Muscle of leg (tissue), 11 donors: ENCODE measurements around the gene SNAPC4. TPM values are rescaled to one million over a fixed set of nuclear protein-coding genes. Genes with fewer than 3 reads are reported as not detected.
A peak's percentile ranks its signal among the peaks of the same experiment; 100 is the strongest.

ENCODE experiments used
- DNase-seq: peaks from one replicate; pipeline ENCODE4 v3.0.0; 2013
- H3K27ac ChIP-seq: one replicate; pipeline ENCODE4 v1.5.1; 2013; ENCODE audit warnings: mild to moderate bottlenecking, low read length, control low read depth
- H3K27me3 ChIP-seq: one replicate; pipeline ENCODE4 v1.6.1; 2013; ENCODE audit warnings: low read length; ENCODE audit not compliant: control insufficient read depth, insufficient read depth
- H3K36me3 ChIP-seq: one replicate; pipeline ENCODE4 v1.6.1; 2013; ENCODE audit warnings: low read length; ENCODE audit not compliant: control insufficient read depth, insufficient read depth
- H3K4me1 ChIP-seq: one replicate; pipeline ENCODE4 v1.6.1; 2013; ENCODE audit warnings: low read length; ENCODE audit not compliant: control insufficient read depth, insufficient read depth
- H3K4me3 ChIP-seq: one replicate; pipeline ENCODE4 v1.5.1; 2013; ENCODE audit warnings: low read length, control low read depth
- H3K9me3 ChIP-seq: replicated peaks from 2 replicates; pipeline ENCODE4 v1.6.1; 2013; ENCODE audit warnings: low read depth, low read length; ENCODE audit not compliant: control insufficient read depth
- WGBS: methylation state at CpG from one replicate; pipeline ENCODE4 v1.1.5; 2013; ENCODE audit warnings: missing lambda C conversion rate; ENCODE audit not compliant: insufficient coverage; 5-methylcytosine and 5-hydroxymethylcytosine counted together
- polyA plus RNA-seq, 8 donors: library from polyadenylated mRNA; unstranded; fragments of 120-200 nt; gene quantifications; one replicate each; pipeline versions ENCODE4 v1.2.1 to v1.2.3, GENCODE V29; 2013; ENCODE audit warnings: inconsistent platforms in 1 of 8, low replicate concordance in 1 of 8; ENCODE audit not compliant: insufficient read length in 8 of 8, insufficient read depth in 1 of 8
- total RNA-seq: library from RNA; stranded (reverse); fragments of 120-200 nt; gene quantifications from one replicate; pipeline ENCODE4 v1.2.4, GENCODE V29; 2013

The SNAPC4 gene
- total and polyA plus RNA-seq, 9 donors = 3.1 to 7.1 (median 6.0) TPM

DNA sequence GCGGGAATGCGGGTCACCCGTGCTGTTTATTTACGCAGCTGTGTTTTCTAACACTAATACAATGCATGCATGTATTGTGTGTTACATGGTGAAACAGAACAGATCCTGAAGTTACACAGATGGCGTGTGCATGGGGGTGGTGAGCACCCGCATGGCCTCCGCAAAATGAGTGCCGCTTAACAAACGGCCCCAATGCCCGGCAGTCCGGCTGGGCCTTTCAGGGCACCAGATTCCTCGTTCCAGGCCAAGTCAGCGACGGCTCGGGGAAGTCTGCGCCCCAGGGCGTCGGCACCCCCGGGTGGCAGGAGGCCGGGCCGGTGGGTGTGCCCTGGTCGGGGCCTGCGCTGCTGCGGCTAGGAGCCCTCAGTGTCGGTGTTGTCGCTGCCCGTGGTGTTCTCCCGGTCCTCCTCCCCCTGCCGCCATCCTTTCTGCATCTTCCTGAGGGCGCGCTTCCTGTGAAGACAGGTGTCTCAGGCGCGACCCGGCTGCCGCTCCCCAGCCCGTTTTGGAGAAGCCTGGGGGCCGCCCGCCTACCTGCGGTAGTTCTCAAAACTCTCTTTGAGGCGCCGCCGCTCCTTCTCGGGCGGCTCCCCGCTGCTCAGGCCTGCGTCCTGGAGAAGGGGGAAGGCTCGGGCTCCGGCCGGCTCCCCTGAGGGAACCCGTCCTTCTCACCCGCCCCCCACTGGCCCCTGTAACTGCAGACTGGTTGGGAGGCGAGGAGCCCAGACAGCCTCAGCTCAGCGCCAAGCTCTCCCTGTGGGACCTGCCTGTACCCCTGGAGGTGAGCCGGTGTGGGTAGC lies 35.8 kb downstream of the SNAPC4 start:
- WGBS = 22% methylated on average over 48 of the region's 54 CpGs
- Histone ChIP-seq H3K27me3 (peaks cover 9% of the 10 kb centered on the region), H3K4me3 (no peak overlapping the region), H3K9me3 (no peaks in the 10 kb centered on the region), H3K4me1 (peaks cover 52% of the 10 kb centered on the region), H3K36me3 (peaks cover 8% of the 10 kb centered on the region), H3K27ac (no peak overlapping the region)
- DNase-seq = peak; percentile 24

DNA sequence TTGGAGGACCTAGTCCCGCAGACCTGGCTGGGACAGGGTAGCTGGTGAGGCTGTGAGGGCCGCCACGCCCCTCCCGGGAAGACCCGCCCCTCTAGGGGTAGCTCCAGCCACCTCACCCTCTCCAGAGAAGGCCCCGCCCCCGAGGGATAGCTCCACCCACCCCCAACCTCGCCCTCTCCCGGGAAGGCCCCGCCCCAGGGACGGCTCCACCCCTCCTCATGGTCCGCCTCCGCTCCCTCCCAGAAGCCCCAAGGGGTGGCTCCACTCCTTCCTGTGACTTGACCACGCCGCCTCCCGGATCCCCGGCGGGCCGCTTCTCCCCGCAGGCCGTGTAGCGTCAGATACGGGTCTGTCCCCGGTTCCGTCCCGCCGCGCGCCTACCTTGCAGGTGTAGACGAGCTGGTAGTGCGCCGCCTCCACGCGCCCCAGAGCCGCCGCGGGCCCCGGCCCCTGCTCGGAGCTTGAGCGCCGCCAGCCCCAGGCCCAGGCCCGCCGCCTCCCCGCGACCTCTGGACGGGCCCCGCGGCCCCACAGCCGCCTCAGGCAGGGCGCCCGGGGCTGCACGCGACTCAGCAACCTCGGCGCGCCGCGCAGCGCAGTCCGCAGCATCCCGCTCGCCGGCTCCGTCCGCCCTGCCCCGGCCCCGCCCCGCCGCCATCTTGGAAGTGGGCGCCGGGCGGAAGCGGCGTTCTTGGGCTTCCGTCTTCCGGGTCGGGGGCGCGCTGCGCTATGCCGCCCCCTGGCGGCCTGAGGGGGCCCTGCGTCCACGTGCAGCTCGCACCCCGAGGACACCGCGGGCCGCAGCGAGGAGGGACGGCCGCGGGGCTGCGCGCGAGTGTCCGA lies 36.6 kb downstream of the SNAPC4 start, which contains the start of gene DNLZ:
Gene DNLZ, minus strand, starts transcription at position 639 of the 843 bp plus-strand sequence. Its CDS starts 30 bp downstream, at position 609.
- peak; percentile 96 for DNase-seq
- peaks cover 16% of the 10 kb centered on the region for H3K36me3 ChIP-seq
- H3K9me3 ChIP-seq = no peaks in the 10 kb centered on the region
- peak within 1 kb of the TSS; percentile 79 for H3K4me3 ChIP-seq
- H3K4me1 ChIP-seq = peaks cover 52% of the 10 kb centered on the region
- H3K27ac ChIP-seq = peak within 1 kb of the TSS; percentile 82
- peaks cover 9% of the 10 kb centered on the region for H3K27me3 ChIP-seq
- WGBS = under 1% methylated on average over 85 of the region's 97 CpGs

DNA sequence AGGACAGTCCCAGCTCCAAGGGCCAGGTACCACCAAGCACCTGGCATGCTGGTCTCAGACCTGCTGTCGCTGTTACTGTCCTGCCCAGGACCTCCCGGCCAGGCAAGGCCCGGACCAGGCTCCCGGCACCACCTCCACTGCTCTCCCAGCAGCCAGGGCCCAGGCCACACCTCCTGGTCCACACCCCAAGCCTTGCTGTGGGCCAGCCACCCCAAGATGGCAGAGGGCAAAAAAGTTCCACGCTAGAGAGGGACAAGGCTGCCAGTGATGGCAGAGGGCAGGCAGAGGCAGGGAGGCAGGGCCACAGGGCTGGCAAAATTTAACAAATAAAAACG lies 37.6 kb downstream of the SNAPC4 start:
- H3K27ac ChIP-seq = peak overlapping the region; percentile 82
- H3K9me3 ChIP-seq = no peaks in the 10 kb centered on the region
- peaks cover 24% of the 10 kb centered on the region for H3K36me3 ChIP-seq
- H3K27me3 ChIP-seq = peaks cover 9% of the 10 kb centered on the region
- no peak for DNase-seq
- peaks cover 52% of the 10 kb centered on the region for H3K4me1 ChIP-seq
- no peak overlapping the region for H3K4me3 ChIP-seq
- 71% methylated on average over 3 of the region's 6 CpGs for WGBS

DNA sequence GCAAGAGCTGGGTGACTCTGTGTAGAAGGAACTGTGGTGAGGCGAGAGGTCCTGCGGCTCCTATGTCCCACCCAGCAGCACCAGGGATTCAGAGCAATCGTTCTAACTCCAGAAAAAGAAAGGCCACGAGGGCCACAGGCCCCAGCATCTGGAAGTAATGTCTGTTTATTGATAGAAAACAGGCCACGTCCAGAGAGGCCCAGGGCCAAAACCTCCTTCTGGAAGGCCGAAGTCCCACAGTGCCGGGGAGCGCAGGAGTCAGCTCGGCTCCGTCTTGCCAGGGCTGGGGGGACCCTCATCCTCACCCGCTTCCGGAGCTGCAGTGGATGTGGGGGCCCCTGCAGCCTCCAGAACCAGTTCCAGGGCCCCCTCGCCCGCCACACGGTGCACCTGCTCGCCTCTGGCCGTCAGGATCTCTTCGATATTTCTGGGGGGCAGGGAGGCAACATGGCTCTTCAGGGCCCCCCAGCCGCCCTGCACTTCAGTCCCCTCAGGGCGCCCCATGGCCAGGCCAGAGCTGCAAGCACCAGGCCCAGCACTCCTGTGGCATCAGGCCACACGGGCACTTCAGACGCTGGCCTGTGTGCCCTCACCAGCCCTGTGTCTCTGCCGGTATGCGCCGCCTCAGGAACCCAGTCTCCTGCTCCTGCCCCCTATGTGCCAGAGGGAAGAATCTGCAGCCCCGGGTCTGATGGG lies 38.1 kb downstream of the SNAPC4 start:
- Histone ChIP-seq H3K4me3 (no peak overlapping the region), H3K27ac (peak overlapping the region; percentile 47)
- WGBS = 49% methylated on average over 21 of the region's 26 CpGs

DNA sequence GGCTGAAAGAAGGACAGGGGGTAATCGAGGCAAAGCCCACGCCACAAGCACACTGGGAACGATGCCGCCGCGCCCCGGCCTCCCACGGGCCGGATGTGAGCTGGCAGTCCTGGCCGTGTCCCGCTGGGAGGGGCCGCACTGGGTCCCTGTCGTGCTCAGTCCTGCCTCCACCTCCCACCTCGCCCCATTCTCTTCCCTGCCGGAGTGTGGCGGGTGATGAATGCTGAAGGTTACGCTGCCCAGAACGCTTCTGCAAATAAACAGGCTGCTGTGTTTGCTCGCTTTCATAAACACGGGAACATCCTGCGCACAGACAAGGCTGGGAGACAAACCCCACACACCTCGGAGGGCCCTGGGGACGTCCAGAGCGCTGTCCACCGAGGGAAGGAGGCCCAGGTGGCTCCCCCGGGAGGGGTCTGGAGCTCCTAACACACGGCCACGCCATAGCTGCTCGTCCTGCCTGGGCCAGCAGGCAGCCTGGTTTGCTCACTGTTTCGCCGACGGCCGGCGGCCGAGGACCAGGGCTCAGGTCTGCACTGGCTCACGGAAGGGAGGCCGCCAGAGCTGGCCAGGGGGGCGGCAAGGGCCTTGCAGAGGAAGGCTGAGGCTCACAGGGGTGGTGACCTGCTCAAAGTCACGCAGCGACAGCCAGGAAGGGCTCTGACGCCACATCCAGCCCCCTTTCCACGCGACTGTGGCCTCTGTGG lies 38.8 kb downstream of the SNAPC4 start:
- 37% methylated on average over 41 of the region's 43 CpGs for WGBS
- H3K4me3 ChIP-seq = no peak overlapping the region
- peak overlapping the region; percentile 47 for H3K27ac ChIP-seq
- peaks cover 36% of the 10 kb centered on the region for H3K36me3 ChIP-seq
- H3K27me3 ChIP-seq = peaks cover 9% of the 10 kb centered on the region
- no peak for DNase-seq
- H3K9me3 ChIP-seq = no peaks in the 10 kb centered on the region
- peaks cover 55% of the 10 kb centered on the region for H3K4me1 ChIP-seq

More for the DNA sequence above, 38.1 kb downstream of the SNAPC4 start:
- DNase-seq = peak; percentile 87
- H3K36me3 ChIP-seq = peaks cover 29% of the 10 kb centered on the region
- peaks cover 54% of the 10 kb centered on the region for H3K4me1 ChIP-seq
- H3K9me3 ChIP-seq = no peaks in the 10 kb centered on the region
- H3K27me3 ChIP-seq = peaks cover 9% of the 10 kb centered on the region

DNA sequence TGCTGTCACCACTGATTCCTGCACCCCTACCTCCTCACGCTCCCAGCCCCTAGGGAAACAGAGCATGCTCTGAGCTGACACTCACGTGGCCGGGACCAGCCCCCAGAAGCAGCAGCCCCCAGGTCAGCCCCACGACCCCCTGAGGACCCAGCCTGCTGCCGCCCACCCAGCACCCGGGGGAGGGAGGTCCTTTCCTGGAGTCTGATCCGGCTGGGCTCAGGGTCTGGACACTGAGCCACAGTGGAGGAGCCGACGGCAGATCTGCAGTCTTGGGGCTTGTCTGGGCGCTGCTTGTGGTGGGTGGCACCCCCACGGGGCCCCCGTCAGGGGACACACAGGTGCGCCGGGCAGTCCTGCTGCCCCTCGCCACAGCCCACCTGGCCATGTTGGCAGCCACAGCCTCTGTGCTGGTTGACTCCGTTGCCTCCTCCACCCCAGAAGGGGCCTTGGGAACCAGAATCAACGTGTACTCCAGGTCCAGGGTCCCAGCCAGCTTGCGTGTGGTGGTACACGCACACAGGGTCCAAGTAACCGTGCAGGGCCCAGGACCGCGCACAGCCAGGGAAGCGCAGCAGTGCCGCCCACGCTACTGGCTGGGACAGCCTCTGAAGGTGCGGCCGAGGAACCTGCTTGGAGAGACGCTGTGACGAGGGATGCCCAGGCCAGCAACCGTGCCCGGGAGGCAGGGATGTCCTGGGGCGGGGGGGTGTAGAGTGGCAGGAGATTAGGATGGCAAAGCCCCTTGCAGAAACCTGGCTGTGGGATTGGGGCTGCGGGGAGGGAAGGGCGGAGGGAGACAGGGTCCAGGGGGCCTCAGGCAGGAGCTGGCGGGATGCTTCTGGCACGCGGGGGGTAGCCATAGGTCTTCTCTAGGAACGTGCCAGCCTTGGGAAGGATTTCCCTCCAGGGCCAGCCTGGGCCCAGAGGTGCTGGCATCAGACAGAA lies 39.9 kb downstream of the SNAPC4 start:
- peaks cover 56% of the 10 kb centered on the region for H3K4me1 ChIP-seq
- peaks cover 42% of the 10 kb centered on the region for H3K36me3 ChIP-seq
- DNase-seq = no peak

DNA sequence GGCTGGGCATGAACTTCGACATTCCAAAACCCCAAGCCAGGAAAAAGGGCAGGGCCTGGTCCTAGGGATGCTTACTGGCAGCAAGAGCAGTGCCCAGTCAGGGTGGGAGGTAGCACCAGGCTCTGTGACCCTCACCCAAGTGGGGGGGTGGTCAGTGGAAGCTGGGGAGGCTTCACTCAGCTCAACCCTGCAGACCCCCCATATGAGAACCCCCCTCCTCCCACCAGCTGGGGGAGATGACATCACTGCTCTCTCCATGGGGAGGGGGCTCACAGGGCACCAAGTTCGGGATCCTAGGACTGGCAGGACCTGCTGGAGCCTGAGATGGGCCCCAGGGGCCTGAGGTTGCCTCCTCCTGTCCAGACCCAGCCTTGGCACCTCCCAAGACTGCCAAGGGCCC lies 41.1 kb downstream of the SNAPC4 start:
- no peak for DNase-seq
- Histone ChIP-seq H3K4me1 (peaks cover 56% of the 10 kb centered on the region), H3K27me3 (peaks cover under 1% of the 10 kb centered on the region), H3K4me3 (no peak overlapping the region), H3K27ac (no peak overlapping the region), H3K36me3 (peaks cover 42% of the 10 kb centered on the region), H3K9me3 (no peaks in the 10 kb centered on the region)
- WGBS = 100% methylated on average over 1 of the region's 2 CpGs

More for the DNA sequence above, 39.9 kb downstream of the SNAPC4 start:
- Histone ChIP-seq H3K4me3 (no peak overlapping the region), H3K27me3 (peaks cover 8% of the 10 kb centered on the region), H3K9me3 (no peaks in the 10 kb centered on the region), H3K27ac (no peak overlapping the region)
- 69% methylated on average over 33 of the region's 38 CpGs for WGBS

DNA sequence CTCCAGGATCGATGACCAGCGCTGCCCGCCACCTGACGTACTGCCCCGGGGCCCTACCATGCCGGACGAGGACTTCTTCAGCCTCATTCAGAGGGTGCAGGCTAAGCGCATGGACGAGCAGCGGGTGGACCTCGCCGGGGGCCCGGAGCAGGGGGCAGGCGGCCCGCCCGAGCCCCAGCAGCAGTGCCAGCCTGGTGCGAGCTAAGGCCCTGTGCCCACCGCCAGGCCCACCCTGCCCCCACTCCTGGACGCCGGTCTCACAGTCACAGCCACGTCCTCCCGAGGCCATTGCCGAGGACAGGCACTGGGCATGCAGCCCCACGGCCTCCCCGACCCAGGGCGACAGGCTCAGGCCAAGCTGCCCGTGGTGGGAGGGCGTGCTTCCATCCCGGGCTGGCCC lies 42.0 kb downstream of the SNAPC4 start:
- Histone ChIP-seq H3K4me3 (no peak overlapping the region), H3K27ac (no peak overlapping the region), H3K9me3 (no peaks in the 10 kb centered on the region), H3K4me1 (peaks cover 62% of the 10 kb centered on the region), H3K36me3 (peaks cover 42% of the 10 kb centered on the region), H3K27me3 (no peaks in the 10 kb centered on the region)
- no peak for DNase-seq
- 86% methylated on average over 29 of the region's 29 CpGs for WGBS
